HL-60/S4 treated with phorbol 12-myristate 13-acetate at 8.2 ng/mL for 4 days and 3 days (cell line): Measurements from ENCODE around the gene SRSF11.
"Not testable (repeated sequence)": the region's sequence is repeated elsewhere in the genome, so short reads cannot be mapped to it uniquely, and the experiment has no call there.

Experiments used
- in situ Hi-C: fragments of 300-500 bp; cut with MboI; formaldehyde crosslinking; loops from 2 replicates; pipeline ENCODE4 v1.15.0; 2022; ENCODE audit warnings: low sequenced_read_pairs

SRSF11 gene

GRCh38 chr1:70221238-70222121 lies at the start of gene SRSF11:
Gene SRSF11 (plus strand): TSS chr1:70221380. CDS start chr1:70221637, 257 bp downstream.
- in situ Hi-C loops = no loop called here

GRCh38 chr1:70171512-70171911 lies 49.7 kb upstream of the SRSF11 start:
- in situ Hi-C loops = no loop called here

- in situ Hi-C loops = not testable (repeated sequence)
These were observed 36.0 kb upstream of the SRSF11 start for GRCh38 chr1:70185181-70185580.

GRCh38 chr1:70188522-70188921 lies 32.7 kb upstream of the SRSF11 start:
- in situ Hi-C loops = no loop called here

GRCh38 chr1:70190180-70190579 lies 31.0 kb upstream of the SRSF11 start:
- in situ Hi-C loops = no loop called here

- in situ Hi-C loops = not testable (repeated sequence)
These were observed 28.7 kb upstream of the SRSF11 start for GRCh38 chr1:70192446-70192845.

- in situ Hi-C loops = no loop called here
These were observed 26.6 kb upstream of the SRSF11 start for GRCh38 chr1:70194601-70195000.

GRCh38 chr1:70195342-70195741 lies 25.8 kb upstream of the SRSF11 start:
- in situ Hi-C loops = no loop called here

- in situ Hi-C loops = no loop called here
These were observed 24.8 kb upstream of the SRSF11 start for GRCh38 chr1:70196333-70196732.

- in situ Hi-C loops = no loop called here
These were observed 21.1 kb upstream of the SRSF11 start for GRCh38 chr1:70200065-70200464.

- in situ Hi-C loops = no loop called here
These were observed 18.9 kb upstream of the SRSF11 start for GRCh38 chr1:70202173-70202758.

GRCh38 chr1:70204139-70204538 lies 17.0 kb upstream of the SRSF11 start:
- in situ Hi-C loops = no loop called here

- in situ Hi-C loops = no loop called here
These were observed 16.6 kb upstream of the SRSF11 start for GRCh38 chr1:70204600-70204999.

- in situ Hi-C loops = no loop called here
These were observed 16.1 kb upstream of the SRSF11 start for GRCh38 chr1:70205071-70205433.

- in situ Hi-C loops = no loop called here
These were observed 15.6 kb upstream of the SRSF11 start, which contains the start of gene LRRC40 for GRCh38 chr1:70205434-70206118. Gene LRRC40 (minus strand): TSS chr1:70205579. CDS start chr1:70205540, 39 bp downstream.

- in situ Hi-C loops = not testable (repeated sequence)
These were observed 14.3 kb upstream of the SRSF11 start for GRCh38 chr1:70206833-70207232.

GRCh38 chr1:70207492-70207891 lies 13.7 kb upstream of the SRSF11 start:
- in situ Hi-C loops = no loop called here

GRCh38 chr1:70208292-70208691 lies 12.9 kb upstream of the SRSF11 start:
- in situ Hi-C loops = no loop called here

- in situ Hi-C loops = no loop called here
These were observed 10.4 kb upstream of the SRSF11 start for GRCh38 chr1:70210820-70211219.

- in situ Hi-C loops = no loop called here
These were observed 9.6 kb upstream of the SRSF11 start for GRCh38 chr1:70211541-70211940.

- in situ Hi-C loops = no loop called here
These were observed 1.2 kb upstream of the SRSF11 start for GRCh38 chr1:70220015-70220414.
